Right forelimb (tissue), 1 donor: ENCODE data around the gene EARS2.

Experiments used
- DNase-seq: peaks from one replicate; pipeline ENCODE4 v3.0.0-alpha.2; 2018

EARS2 gene

GRCh38 chr16:23504453-23505179, 52.5 kb downstream of the EARS2 start:
- peak; percentile 57 for DNase-seq

GRCh38 chr16:23504076-23504452, 53.1 kb downstream of the EARS2 start:
- no peak for DNase-seq

GRCh38 chr16:23502466-23502865, 54.7 kb downstream of the EARS2 start:
- no peak for DNase-seq

GRCh38 chr16:23501291-23501690, 55.9 kb downstream of the EARS2 start:
- DNase-seq = no peak

- no peak for DNase-seq
Observed at GRCh38 chr16:23500862-23501225, 56.3 kb downstream of the EARS2 start.

GRCh38 chr16:23500212-23500861, 56.8 kb downstream of the EARS2 start:
- DNase-seq = no peak

GRCh38 chr16:23499801-23500200, 57.3 kb downstream of the EARS2 start:
- DNase-seq = no peak

GRCh38 chr16:23498863-23499262, 58.3 kb downstream of the EARS2 start:
- DNase-seq = no peak

- DNase-seq = no peak
Observed at GRCh38 chr16:23497543-23497868, 59.6 kb downstream of the EARS2 start.

- DNase-seq = no peak
Observed at GRCh38 chr16:23496821-23497542, 60.2 kb downstream of the EARS2 start.

GRCh38 chr16:23495671-23496070, 61.5 kb downstream of the EARS2 start:
- DNase-seq = no peak

GRCh38 chr16:23494188-23494587, 63.0 kb downstream of the EARS2 start:
- no peak for DNase-seq

- DNase-seq = no peak
Observed at GRCh38 chr16:23491490-23492391, 65.4 kb downstream of the EARS2 start.

- DNase-seq = peak; percentile 7
Observed at GRCh38 chr16:23486480-23486879, 70.7 kb downstream of the EARS2 start.

GRCh38 chr16:23485841-23486240, 71.3 kb downstream of the EARS2 start:
- peak; percentile 13 for DNase-seq

- no peak for DNase-seq
Observed at GRCh38 chr16:23485257-23485614, 71.9 kb downstream of the EARS2 start.

GRCh38 chr16:23484510-23485256, 72.5 kb downstream of the EARS2 start:
- DNase-seq = no peak

GRCh38 chr16:23483492-23483891, 73.7 kb downstream of the EARS2 start:
- peak; percentile 10 for DNase-seq

GRCh38 chr16:23482778-23483177, 74.4 kb downstream of the EARS2 start:
- DNase-seq = peak; percentile 24

GRCh38 chr16:23480257-23480656, 76.9 kb downstream of the EARS2 start:
- no peak for DNase-seq

- no peak for DNase-seq
Observed at GRCh38 chr16:23479138-23479537, 78.0 kb downstream of the EARS2 start.

GRCh38 chr16:23478566-23478965, 78.6 kb downstream of the EARS2 start:
- no peak for DNase-seq
